H54 (cell line): Measurements from ENCODE around the gene CGRRF1.
A peak's percentile ranks its signal among the peaks of the same experiment; 100 is the strongest.

Experiments
- DNase-seq: peaks from one replicate; pipeline ENCODE4 v3.0.0; 2011; ENCODE audit warnings: low spot score, mixed read lengths; ENCODE audit not compliant: insufficient read length
- FAIRE-seq: peaks from 3 replicates; lab custom pipeline; 2011; peaks lifted over from hg19 to GRCh38; lab: Jason Lieb, UNC
- POLR2A ChIP-seq: IDR thresholded peaks from 2 replicates; pipeline ENCODE4 v1.6.1; 2011; ENCODE audit warnings: low read depth, mild to moderate bottlenecking, low read length

The CGRRF1 gene

DNA sequence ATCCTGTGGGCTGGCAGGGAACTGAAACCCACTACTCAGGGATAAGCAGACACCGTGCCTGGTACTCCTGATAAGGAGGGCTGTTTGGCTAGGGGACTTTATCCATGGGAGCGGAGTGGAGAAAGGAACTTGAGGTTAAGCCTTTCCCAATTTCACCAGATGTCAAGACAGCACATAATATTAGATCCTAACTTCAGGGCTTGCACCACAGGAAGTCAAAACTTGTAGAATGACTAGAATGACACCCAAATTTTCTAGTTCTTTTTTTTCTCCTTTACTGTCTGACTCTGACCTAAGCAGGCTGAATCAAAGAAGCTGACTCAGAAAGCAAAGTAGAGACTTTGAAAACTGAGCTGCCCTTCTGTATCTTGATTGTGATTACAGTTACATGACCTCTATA is 7.1 kb upstream of the CGRRF1 start:
- no peak for TF ChIP-seq POLR2A
- DNase-seq (no peak), FAIRE-seq (no peak)

DNA sequence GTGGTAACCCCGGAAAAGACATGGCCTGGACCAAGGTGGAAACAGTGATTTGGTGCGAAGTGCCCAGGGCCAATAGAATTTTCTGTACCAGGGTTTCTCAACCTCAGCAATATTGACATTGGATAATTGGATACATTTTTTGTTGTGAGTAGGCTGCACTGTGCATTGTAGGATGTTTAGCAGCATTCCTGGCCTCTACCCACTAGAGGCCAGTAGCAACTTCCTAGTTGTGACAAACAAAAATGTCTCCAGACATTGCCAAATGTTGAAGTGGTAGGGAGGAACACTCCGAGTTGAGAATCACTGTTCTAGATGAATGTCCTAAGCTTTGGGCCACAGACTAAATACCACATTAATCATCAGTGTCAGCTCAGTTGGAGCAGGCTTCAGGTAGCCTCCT is 6.2 kb upstream of the CGRRF1 start:
- DNase-seq (no peak), FAIRE-seq (peak; percentile 58)
- TF ChIP-seq POLR2A = no peak

DNA sequence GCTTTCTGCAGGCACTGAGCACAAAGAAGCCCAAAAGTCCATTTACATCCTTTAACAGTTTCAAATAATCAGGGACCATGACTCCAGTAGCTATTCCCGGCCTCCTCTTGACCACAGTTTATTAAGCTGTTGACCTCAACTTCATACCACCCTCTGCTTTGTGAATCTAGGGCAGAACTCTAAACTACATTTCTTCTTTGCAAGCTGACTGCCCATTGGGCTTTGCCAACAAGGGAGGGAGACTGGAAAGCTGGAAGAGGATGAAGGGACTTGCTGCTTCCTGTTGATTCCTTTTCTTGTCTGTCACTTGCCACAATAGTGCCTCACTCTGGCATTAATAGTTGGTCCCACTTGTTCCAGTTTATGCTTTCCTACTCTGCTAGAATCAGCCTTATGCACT is 2.7 kb downstream of the CGRRF1 start:
- no peak for TF ChIP-seq POLR2A
- DNase-seq (no peak), FAIRE-seq (no peak)

DNA sequence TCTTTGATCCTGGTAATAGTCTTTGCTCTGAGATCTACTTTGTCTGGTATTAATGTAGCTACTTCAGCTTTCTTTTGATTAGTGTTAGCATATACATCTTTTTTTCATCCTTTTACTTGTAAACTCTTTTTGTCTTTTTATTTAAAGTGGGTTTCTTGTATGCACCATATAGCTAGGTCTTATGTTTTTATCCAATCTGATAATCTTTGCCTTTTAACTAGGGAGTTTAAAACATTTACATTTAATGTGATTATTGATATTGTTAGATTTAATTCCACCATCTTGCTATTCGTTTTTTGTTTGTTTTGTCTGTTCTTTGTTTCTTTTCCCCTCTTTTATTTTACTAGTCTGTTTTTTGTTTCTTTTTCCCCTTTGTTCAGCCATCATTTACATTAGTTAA is 6.0 kb downstream of the CGRRF1 start:
- no peak for TF ChIP-seq POLR2A
- DNase-seq (no peak), FAIRE-seq (no peak)

DNA sequence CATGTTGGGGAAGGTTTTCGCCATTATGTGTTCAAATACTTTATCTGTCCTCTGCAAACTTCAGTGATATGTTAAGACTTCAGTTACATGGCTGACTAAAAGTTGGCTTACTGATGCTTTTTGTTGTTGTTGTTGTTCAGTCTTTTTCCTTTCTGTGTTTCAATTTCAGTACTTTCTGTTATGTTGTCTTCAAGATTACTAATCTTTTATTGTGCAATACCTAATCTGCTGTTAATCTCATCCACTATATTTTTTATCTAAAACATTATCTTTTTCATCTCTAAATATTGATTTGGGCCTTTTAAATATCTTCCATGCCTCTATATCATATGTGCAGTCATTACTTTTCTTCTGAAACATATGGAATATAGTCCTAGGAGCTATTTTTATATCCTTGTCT is 7.0 kb downstream of the CGRRF1 start:
- DNase-seq (no peak), FAIRE-seq (no peak)
- TF ChIP-seq POLR2A = no peak

DNA sequence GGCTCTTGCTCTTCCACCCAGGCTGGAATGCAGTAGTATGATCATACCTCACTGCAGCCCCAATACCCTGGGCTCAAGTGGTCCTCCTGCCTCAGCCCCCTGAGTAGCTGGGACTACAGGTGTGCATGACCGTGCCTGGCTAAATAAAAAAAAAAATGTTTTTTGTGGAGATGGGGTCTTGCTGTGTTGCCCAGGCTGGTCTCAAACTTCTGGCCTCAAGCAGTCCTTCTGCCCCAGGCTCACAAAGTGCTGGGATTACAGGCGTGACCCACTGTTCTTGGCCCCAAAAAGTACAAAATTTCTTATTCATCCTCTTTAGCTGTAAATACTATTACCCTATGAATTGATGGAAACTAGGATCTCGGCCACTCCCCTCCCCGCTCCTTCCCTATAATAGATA is 14.7 kb downstream of the CGRRF1 start:
- no peak for FAIRE-seq
- DNase-seq = no peak
- no peak for TF ChIP-seq POLR2A

DNA sequence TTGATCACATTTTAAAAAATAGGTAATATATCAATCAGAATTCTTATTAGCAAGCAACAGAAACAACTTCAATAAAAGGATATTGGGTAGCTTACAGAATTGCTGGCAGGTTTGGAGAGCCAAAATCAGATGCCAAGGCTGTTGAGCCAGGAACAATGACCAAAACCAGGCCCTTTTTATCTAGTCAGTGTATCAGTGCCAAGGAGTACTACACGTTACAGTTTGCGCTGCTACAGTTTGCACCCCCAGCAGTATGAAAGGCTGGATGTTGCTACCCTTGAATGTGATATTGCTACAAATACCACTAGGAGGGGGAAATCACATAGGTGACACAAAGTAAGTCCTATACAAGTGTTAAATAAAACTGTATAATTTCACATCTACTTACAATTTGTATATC is 19.3 kb downstream of the CGRRF1 start:
- no peak for FAIRE-seq
- DNase-seq = no peak
- no peak for TF ChIP-seq POLR2A

DNA sequence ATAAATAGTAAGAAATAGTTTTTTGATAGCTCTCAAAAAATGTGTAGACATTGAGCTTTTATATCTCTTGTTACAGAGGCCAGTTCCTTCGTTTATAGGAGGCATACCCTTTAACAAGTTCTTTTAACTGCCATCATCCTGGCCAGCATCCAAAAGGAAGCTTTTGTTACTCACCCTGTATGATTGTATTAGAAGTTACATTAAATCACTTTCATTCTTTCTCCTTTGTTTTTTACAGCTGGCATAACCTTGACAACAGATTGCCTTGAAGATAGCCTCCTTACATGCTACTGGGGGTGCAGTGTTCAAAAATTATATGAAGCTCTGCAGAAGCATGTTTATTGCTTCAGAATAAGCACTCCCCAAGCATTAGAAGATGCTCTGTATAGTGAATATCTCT is 20.1 kb downstream of the CGRRF1 start:
- no peak for DNase-seq
- TF ChIP-seq POLR2A = no peak
- FAIRE-seq = peak; percentile 70

DNA sequence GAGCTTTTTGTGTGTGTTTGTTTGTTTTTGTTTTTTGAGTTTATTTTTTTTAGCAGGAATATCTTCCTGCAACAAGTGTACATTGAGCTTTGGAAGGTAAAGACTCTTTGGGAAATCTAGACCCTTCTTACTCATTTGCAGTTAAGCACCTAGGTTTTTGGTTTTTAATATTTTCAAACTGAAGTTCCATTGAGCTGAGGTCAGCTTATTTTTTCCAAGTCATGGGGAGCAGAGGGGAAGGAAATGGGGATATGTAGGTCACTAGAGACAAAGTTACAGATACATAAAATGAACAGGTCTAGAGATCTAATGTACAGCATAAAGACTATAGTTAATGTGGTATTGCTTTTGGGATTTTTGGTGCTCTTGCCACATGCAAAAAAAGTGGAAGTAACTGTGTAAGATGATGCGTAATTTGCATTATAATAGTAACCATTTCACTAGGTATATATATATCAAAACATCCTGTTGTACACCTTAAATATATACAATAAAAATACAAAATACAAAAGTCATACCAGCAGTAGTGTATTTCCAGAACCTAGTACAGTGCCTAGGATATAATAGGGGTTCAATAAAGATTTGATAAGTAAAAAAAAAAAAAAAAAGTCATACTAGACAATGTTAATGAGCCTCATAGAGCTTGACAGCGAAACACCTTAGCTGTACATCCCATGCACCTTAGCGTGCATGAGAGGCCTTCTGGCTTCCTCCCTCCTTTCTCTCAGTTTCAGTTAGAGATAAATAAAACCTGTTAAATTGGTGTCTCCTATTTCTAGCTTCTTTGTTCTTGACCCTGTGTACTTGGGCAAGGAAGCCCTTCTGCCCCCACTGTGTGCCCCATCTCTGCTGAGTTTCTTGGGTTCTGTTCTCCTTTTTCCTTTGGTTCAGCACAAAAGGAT is 22.7 kb downstream of the CGRRF1 start:
- FAIRE-seq = no peak
- TF ChIP-seq POLR2A = no peak
- no peak for DNase-seq

DNA sequence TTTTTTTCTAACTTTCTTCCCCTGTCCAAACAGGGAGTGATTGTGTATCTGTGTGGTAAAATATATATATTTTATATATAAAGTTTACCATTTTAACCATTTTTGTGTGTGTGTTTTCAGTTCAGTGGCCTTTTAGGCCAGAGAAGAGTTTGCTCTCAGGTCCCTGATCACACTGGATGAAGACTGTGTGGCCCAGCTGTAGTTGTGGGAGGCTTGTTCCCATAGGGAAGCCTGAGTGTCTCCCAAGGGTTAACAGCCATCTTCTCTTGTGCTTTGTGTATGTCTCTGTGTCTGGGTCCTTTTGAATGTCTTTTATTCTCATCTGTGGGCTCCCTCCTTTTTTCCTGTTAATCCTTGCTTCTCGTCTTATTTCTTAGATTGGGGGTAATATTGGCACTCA is 23.4 kb downstream of the CGRRF1 start:
- TF ChIP-seq POLR2A = no peak
- no peak for DNase-seq
- no peak for FAIRE-seq

DNA sequence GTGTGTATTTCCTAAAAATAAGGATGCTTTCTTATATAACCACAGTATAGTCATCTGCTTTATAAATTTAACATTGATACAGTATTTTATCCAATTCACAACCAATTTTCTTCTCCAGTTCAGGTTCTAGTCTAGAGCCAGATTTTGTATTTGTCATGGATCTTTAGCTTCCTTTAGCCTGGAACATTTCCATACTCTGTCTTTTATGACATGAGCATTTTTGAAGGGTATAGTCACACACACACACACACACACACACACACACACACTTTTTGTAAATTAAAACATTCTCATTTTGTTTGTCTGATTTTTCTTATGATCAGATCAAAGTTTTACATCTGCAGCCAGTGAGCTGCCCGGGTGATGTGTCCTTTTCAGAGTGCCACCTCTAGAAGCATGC is 25.4 kb downstream of the CGRRF1 start:
- no peak for DNase-seq
- no peak for FAIRE-seq

DNA sequence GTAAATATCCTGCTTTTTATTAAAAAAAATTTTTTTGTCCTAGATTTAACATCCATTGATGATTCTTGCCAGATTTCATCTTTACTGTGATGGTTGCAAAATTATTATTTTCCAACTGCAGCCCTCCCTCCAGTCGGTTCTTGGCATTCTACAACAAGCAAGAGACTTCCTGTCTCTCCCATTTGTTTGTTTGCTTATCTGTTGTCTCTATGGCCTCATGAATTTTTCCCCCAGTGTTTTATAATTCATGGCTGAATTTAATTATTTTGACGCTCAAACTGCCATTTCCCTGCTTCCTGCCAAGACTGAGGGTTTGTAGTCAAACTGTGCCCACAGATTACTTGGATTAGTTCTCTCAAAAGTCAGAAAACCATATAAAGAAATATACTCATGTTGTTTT is 25.9 kb downstream of the CGRRF1 start:
- FAIRE-seq = no peak
- DNase-seq = no peak
- no peak for TF ChIP-seq POLR2A

More for the DNA sequence above, 25.4 kb downstream of the CGRRF1 start:
- no peak for TF ChIP-seq POLR2A

DNA sequence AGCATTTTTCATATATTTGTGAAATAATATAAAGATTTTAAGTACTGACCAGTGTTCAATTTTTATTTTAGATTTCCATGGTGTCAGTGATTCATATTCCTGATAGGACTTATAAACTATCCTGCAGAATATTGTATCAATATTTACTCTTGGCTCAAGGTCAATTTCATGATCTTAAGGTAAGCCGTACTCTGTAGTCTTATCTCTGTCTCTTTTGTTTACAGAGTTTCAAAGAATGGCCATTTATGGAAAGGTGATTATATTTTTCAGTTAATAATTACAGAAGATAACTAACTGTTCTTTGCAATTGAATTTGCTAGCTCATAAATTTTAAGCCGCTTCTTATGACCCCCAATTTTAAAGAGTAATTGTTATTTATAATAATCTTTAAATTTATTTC is 27.9 kb downstream of the CGRRF1 start:
- no peak for FAIRE-seq
- DNase-seq = no peak
- TF ChIP-seq POLR2A = no peak

DNA sequence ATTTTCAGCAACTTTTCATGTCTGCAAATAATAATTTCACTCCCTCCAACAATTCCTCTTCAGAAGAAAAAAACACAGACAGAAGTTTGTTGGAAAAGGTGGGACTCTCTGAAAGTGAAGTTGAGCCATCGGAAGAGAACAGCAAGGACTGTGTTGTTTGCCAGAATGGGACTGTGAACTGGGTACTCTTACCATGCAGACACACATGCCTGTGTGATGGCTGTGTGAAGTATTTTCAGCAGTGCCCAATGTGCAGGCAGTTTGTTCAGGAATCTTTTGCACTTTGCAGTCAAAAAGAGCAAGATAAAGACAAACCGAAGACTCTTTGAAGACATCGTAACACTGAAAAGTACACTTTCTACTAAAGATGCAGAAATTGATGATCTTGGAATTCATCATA is 28.3 kb downstream of the CGRRF1 start:
- no peak for FAIRE-seq
- DNase-seq = no peak
- no peak for TF ChIP-seq POLR2A

DNA sequence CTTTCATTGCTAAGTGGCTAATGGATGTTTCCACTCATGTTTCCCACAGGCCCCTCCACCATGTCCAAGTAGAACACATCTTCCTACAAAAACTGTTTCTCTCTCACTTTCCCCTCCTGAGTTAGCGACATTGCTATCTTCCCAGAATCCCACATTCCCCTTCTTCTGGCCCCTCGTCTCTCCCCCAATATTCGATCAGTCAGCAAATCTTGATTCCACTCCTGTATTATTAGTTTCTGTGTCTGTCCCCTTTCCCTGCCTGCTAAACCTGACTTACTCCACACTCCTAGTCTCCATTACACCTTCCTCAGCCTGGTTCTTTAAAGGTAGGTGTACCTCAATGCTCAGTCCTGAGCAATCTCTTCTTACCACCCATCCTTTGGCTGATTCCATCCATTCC is 37.9 kb downstream of the CGRRF1 start:
- TF ChIP-seq POLR2A = no peak
- no peak for DNase-seq
- FAIRE-seq = no peak

DNA sequence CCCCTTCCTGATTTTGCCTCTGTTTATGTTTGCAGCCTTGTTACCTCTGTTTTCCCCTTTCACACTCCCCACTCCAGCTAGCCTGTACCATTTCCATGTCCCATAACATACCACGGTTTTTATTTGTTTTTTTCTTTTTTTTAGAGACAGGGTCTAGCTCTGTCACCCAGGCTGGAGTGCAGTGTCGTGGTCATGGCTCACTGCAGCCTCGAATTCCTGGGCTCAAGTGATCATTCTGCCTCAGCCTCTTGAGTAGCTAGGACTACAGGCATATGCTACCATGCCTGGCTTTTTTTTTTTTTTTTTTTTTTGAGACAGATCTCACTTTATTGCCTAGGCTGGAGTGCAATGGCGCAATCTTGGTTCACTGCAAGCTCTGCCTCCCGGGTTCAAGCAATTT is 38.8 kb downstream of the CGRRF1 start:
- no peak for DNase-seq
- TF ChIP-seq POLR2A = no peak
- no peak for FAIRE-seq
